ENCODE data around the gene OTUD7B.

The OTUD7B gene

GRCh38 chr1:149931212-149931790 is 79.2 kb downstream of the OTUD7B start:
- DNase-seq = no peak
- Histone ChIP-seq H3K36me3 (replicated peaks) (peaks cover 8% of the 10 kb centered on the region), H3K27ac (peak overlapping the region; percentile 29)

GRCh38 chr1:149929856-149930255 is 80.7 kb downstream of the OTUD7B start:
- Histone ChIP-seq H3K27ac (no peak overlapping the region), H3K36me3 (replicated peaks) (peaks cover 22% of the 10 kb centered on the region), H3K27me3 (replicated peaks) (no peaks in the 10 kb centered on the region), H3K4me3 (ENCODE audit: low read depth, low read length) (no peak overlapping the region)
- in situ Hi-C loops (cut with HindIII; ENCODE audit: low pct_ligation_motif_present, low sequenced_read_pairs) = no loop called here
- no peak for TF ChIP-seq CTCF (IDR thresholded peaks at IDR 0.05; ENCODE audit: low read depth, low read length, missing control alignments)
- no peak for DNase-seq

More at GRCh38 chr1:149931212-149931790, 79.2 kb downstream of the OTUD7B start:
- Histone ChIP-seq H3K4me3 (ENCODE audit: low read depth, low read length) (no peak overlapping the region), H3K27me3 (replicated peaks) (no peaks in the 10 kb centered on the region)
- TF ChIP-seq CTCF (IDR thresholded peaks at IDR 0.05; ENCODE audit: low read depth, low read length, missing control alignments) = no peak
- in situ Hi-C loops (cut with HindIII; ENCODE audit: low pct_ligation_motif_present, low sequenced_read_pairs) = no loop called here

- peak overlapping the region; percentile 79 for H3K4me3 ChIP-seq (ENCODE audit: low read depth, low read length)
Measured at GRCh38 chr1:149928401-149928724, 82.2 kb downstream of the OTUD7B start.

DNA sequence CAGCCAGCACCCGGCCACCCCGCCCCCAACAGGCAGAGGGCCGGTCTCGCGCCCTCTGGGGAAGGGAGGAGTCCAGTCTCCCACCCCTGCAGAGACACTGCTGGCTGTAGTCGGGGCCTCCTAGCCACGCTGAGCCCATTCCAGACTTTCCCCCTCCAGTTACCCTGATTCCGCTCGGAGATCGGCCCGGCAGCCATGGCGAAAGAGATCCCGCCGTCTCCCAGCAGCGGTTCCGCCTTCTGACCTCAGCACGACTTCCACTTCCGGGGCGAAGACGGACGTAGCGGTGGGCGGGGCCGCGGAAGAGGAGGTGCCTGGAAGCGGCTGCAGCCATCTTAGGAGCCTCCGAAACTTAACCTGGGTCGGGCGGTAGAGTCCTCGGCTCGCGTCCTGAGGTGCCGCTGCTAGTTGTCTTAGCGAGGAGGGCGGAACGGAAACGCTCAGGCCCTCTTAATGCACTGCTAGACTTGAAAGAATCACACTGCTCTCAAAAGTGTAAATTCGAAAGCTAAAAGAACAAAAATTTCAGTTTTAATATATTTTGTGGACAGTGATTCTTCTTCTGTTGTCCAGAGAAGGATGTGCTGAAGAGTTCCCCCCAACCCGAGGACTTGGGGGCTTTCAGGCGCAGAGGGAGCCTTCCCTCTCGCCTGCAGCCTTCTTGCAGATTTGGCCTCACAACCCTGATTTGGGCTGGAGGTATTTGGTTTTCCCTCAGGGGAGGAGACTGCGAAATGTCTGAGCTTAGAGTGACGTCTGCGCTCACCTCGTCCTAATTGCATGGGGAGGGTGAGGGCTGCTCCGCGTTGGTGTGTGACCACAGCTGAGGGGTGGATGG is 82.7 kb downstream of the OTUD7B start, which contains the start of gene SF3B4:
Gene SF3B4, minus strand, starts transcription at position 241 of the 838 bp plus-strand sequence. Its CDS starts 44 bp downstream, at position 197.
- Histone ChIP-seq H3K36me3 (replicated peaks) (peaks cover 40% of the 10 kb centered on the region), H3K27ac (peak within 1 kb of the TSS; percentile 77), H3K4me3 (ENCODE audit: low read depth, low read length) (peak within 1 kb of the TSS; percentile 79), H3K27me3 (replicated peaks) (no peaks in the 10 kb centered on the region)
- no peak for TF ChIP-seq CTCF (IDR thresholded peaks at IDR 0.05; ENCODE audit: low read depth, low read length, missing control alignments)
- in situ Hi-C loops (cut with HindIII; ENCODE audit: low pct_ligation_motif_present, low sequenced_read_pairs) = no loop called here
- peak; percentile 91 for DNase-seq

More at GRCh38 chr1:149928401-149928724, 82.2 kb downstream of the OTUD7B start:
- no peak for TF ChIP-seq CTCF (IDR thresholded peaks at IDR 0.05; ENCODE audit: low read depth, low read length, missing control alignments)
- H3K36me3 ChIP-seq (replicated peaks) = peaks cover 36% of the 10 kb centered on the region
- in situ Hi-C loops (cut with HindIII; ENCODE audit: low pct_ligation_motif_present, low sequenced_read_pairs) = no loop called here
- no peaks in the 10 kb centered on the region for H3K27me3 ChIP-seq (replicated peaks)
- peak overlapping the region; percentile 77 for H3K27ac ChIP-seq
- DNase-seq = no peak

DNA sequence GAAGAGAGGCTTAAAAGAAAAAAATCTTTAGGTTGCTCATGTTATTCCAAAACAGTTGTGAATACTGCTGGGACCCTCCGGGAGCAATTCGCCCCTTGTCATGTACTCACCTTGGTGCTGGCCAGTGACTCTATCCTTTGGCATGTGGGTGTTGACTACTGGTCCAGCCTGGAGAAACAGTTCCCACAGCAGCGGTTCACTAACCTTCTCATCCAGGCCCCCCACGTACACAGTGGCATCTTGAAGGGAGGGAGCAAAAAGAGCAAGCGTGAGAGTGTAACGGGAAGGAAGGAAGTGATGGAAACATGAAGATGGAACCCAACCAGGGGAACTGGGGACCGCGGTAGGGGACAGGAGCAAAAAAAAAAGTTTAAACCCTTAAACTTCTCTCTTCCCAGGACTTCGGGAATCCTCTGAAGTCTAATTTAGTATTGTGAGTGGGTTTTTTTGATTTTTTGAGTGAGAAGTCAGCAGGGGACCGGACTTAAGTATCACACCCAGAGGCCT is 83.4 kb downstream of the OTUD7B start:
- H3K36me3 ChIP-seq (replicated peaks) = peaks cover 44% of the 10 kb centered on the region
- DNase-seq = no peak
- H3K4me3 ChIP-seq (ENCODE audit: low read depth, low read length) = peak overlapping the region; percentile 79
- in situ Hi-C loops (cut with HindIII; ENCODE audit: low pct_ligation_motif_present, low sequenced_read_pairs) = no loop called here
- no peaks in the 10 kb centered on the region for H3K27me3 ChIP-seq (replicated peaks)
- TF ChIP-seq CTCF (IDR thresholded peaks at IDR 0.05; ENCODE audit: low read depth, low read length, missing control alignments) = no peak
- peak overlapping the region; percentile 77 for H3K27ac ChIP-seq
